ENCODE results near the gene GALNT7.

Gene GALNT7

DNA sequence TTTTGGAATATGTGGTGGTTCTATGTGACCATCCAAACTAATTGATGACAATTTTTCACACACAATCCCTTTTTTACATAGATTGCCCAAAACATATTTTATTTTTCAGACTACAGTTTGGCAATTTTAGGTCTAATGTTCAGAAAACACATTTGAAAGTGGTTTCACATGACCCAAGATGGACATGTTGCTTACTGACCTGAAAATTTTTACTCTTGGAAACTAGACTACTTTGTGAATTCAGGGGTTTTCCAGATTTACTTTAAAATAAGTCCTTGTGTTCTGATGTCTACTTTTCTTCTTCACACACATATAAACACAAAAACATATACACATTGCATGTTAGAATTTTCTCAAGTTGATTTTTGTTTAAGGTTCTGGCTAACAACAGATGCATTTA lies 86.0 kb downstream of the GALNT7 start:
- TF ChIP-seq, protein P1, sequence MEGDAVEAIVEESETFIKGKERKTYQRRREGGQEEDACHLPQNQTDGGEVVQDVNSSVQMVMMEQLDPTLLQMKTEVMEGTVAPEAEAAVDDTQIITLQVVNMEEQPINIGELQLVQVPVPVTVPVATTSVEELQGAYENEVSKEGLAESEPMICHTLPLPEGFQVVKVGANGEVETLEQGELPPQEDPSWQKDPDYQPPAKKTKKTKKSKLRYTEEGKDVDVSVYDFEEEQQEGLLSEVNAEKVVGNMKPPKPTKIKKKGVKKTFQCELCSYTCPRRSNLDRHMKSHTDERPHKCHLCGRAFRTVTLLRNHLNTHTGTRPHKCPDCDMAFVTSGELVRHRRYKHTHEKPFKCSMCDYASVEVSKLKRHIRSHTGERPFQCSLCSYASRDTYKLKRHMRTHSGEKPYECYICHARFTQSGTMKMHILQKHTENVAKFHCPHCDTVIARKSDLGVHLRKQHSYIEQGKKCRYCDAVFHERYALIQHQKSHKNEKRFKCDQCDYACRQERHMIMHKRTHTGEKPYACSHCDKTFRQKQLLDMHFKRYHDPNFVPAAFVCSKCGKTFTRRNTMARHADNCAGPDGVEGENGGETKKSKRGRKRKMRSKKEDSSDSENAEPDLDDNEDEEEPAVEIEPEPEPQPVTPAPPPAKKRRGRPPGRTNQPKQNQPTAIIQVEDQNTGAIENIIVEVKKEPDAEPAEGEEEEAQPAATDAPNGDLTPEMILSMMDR (IDR thresholded peaks at IDR 0.05; ENCODE audit: extremely low read depth, missing control alignments), result no peak
- no peak for DNase-seq (ENCODE audit: low spot score)

- no peak for DNase-seq (ENCODE audit: low spot score)
- TF ChIP-seq, protein P1 (IDR thresholded peaks at IDR 0.05; ENCODE audit: extremely low read depth, missing control alignments), result no peak
These were observed 88.2 kb downstream of the GALNT7 start for GRCh38 chr4:173256825-173257224.

GRCh38 chr4:173257732-173258717 lies 89.4 kb downstream of the GALNT7 start:
- TF ChIP-seq, protein P1 (IDR thresholded peaks at IDR 0.05; ENCODE audit: extremely low read depth, missing control alignments), result peak; percentile 87
- peak; percentile 47 for DNase-seq (ENCODE audit: low spot score)

GRCh38 chr4:173258866-173259265 lies 90.3 kb downstream of the GALNT7 start:
- TF ChIP-seq, protein P1 (IDR thresholded peaks at IDR 0.05; ENCODE audit: extremely low read depth, missing control alignments), result no peak
- DNase-seq (ENCODE audit: low spot score), result no peak

GRCh38 chr4:173259310-173259709 lies 90.7 kb downstream of the GALNT7 start:
- no peak for DNase-seq (ENCODE audit: low spot score)
- TF ChIP-seq, protein P1 (IDR thresholded peaks at IDR 0.05; ENCODE audit: extremely low read depth, missing control alignments), result no peak

DNA sequence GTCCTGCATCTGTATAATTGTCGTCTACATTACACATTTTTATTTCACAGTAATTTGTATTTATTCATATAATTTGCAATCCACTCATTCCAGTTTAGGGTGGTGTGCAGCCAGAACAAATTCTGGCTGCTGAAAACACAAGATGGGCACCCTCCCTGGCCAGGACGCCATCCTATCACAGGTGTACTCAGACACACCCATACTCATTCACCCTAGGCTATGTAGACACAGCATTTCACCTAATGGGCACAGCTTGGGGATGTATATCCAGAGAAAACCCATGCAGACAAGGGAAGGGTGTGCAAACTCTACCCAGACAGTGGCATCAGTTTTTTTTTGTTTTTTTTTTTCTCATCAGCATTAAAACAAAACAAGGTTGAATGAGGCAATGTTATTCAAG lies 92.4 kb downstream of the GALNT7 start:
- TF ChIP-seq, protein P1 (IDR thresholded peaks at IDR 0.05; ENCODE audit: extremely low read depth, missing control alignments), result no peak
- no peak for DNase-seq (ENCODE audit: low spot score)

DNA sequence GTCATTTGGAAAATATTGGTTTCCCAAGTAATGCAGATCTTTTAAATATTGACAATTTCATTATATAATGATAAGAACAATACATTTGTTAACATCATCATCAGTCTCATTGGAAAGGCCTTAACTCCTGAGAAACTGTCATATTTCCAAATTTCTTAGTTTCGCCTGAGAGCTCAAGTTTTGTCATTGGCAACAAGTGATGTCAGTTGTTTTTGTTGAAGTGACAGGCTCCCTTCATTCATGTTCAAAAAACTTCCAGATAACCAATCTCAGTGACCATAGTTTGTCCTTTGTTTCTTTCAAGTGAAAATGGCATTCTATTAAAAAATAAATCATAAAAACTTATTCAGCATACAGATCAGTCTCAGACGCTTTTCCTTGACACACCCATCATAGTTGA lies 93.8 kb downstream of the GALNT7 start:
- DNase-seq (ENCODE audit: low spot score), result no peak
- TF ChIP-seq, protein P1 (IDR thresholded peaks at IDR 0.05; ENCODE audit: extremely low read depth, missing control alignments), result no peak
